ENCODE data around the gene APLNR.

APLNR gene

DNA sequence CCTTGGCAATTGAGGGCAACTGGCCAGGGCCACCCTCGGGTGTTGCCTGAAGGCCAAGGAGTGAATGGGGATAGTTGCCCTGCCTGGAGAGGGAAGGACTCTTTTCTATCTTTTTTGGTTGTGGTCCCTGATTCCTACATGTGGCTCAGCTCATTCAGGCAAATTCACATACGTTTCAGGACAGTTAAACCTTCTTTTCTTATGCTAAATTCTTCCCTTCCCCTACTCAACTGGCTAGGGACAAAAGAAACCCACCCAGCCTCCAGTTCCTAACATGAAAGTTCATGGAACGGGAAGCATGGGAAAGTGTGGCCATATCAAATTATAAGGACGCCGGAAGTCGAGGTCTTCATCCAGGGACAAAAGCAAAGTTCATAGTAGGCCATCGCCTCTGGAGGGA is 26.3 kb upstream of the APLNR start:
- TF ChIP-seq GATA2 (IDR thresholded peaks at IDR 0.05; ENCODE audit: low read depth, low read length) (no peak), GATA3 (IDR thresholded peaks at IDR 0.05; ENCODE audit: low read depth, low read length) (no peak)

- TF ChIP-seq GATA2 (IDR thresholded peaks at IDR 0.05; ENCODE audit: low read depth, low read length) (no peak), GATA3 (IDR thresholded peaks at IDR 0.05; ENCODE audit: low read depth, low read length) (no peak)
These were observed 25.1 kb upstream of the APLNR start for GRCh38 chr11:57262157-57262556.

DNA sequence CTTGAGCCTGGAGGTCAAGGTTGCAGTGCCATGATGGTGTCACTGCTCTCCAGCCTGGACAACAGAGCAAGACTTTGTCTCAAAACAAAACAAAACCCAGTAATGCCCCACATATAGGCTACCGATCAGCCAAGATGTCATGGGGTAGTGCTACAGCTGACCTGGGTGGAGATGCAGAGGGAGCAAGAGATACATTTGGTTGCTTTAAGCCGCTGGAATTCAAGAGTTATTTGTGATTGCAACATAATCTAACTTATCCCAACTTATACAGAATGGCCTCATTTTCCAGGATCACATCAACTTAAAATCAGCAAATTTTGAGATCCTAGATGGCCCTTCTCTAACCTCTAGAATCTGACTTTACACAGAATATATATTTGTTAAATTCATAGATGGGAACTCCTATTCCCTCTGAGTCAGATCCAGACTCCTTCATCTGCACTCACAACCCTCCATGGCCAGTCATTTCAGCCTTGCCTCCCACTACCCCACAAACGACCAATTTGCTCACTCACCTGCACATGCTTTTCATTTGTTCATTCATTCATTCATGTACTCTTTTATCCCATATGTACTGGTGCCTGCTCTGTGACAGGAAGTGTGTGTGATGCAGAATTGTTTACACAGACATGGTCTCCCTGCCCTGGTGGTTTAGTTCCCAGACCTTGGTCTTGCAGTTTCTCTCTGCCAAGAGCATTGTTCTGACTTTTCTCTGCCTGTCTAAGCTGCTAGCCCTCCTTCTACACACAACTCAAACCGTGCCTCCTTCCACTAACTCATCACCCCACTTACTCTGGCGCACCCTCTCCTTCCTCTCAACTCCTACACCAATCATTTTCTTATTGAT is 24.1 kb upstream of the APLNR start:
- TF ChIP-seq GATA2 (IDR thresholded peaks at IDR 0.05; ENCODE audit: low read depth, low read length) (no peak), GATA3 (IDR thresholded peaks at IDR 0.05; ENCODE audit: low read depth, low read length) (no peak)

DNA sequence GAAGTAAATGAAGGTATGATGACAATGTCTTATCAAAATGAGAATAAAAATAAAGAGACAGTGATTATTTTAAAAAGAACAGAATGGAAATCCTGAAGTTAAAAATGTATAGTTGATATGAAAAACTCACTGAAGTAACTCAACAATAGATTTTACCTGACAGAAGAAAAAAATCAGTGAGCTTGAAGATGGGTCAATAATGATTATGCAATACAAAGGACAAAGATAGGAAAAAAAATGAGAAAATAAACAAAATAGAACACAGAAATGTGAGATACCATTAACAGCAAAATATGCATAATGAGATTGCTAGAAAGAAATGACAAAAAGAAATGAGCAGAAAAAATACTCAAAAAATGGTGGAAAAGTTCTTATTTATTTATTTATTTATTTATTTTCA is 19.1 kb upstream of the APLNR start:
- TF ChIP-seq GATA3 (IDR thresholded peaks at IDR 0.05; ENCODE audit: low read depth, low read length) (no peak), GATA2 (IDR thresholded peaks at IDR 0.05; ENCODE audit: low read depth, low read length) (no peak)

DNA sequence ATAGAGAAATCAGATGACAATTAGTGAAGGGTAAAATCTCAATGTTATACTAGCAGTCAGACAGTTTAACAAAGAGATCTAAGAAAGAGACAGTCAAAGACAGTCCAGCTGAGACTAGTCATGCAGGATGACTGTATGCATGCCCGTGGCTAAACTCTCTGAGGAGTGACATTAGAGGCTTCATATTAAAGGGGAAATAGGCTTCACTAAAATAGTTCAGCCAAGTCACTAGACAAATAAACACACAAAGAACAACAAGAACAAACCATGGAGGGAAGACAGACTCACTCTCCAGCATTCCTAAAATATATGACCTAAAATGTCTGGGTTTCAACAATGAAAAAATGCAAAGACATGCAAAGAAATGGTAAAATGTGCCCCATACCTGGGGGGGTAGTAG is 18.6 kb upstream of the APLNR start:
- no peak for TF ChIP-seq GATA3 (IDR thresholded peaks at IDR 0.05; ENCODE audit: low read depth, low read length)
- TF ChIP-seq GATA2 (IDR thresholded peaks at IDR 0.05; ENCODE audit: low read depth, low read length), result no peak

- no peak for TF ChIP-seq GATA3 (IDR thresholded peaks at IDR 0.05; ENCODE audit: low read depth, low read length)
- TF ChIP-seq GATA2 (IDR thresholded peaks at IDR 0.05; ENCODE audit: low read depth, low read length), result no peak
These were observed 17.6 kb upstream of the APLNR start for GRCh38 chr11:57254631-57255030.

- TF ChIP-seq GATA3 (IDR thresholded peaks at IDR 0.05; ENCODE audit: low read depth, low read length) (no peak), GATA2 (IDR thresholded peaks at IDR 0.05; ENCODE audit: low read depth, low read length) (no peak)
These were observed 14.5 kb upstream of the APLNR start for GRCh38 chr11:57251491-57252104.

DNA sequence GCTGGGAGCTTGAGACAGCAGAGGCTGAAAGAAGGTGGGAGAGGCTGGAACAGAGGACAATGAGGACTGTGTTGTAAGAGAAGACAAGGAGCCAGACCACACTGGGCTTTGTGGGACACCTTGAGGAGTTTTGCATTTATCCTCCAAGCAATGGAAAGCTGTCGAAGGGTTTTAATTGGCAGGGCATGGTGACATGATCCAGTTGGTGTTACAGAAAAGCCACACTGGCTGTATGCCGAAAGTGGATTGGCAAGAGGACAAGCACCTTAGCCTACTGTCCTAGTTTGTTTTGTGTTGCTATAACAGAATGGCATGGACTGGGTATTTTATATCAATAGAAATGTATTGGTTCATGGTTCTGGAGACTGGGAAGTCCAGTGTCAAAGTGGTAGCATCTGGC is 14.0 kb upstream of the APLNR start:
- TF ChIP-seq GATA2 (IDR thresholded peaks at IDR 0.05; ENCODE audit: low read depth, low read length) (no peak), GATA3 (IDR thresholded peaks at IDR 0.05; ENCODE audit: low read depth, low read length) (no peak)

- no peak for TF ChIP-seq GATA2 (IDR thresholded peaks at IDR 0.05; ENCODE audit: low read depth, low read length)
- TF ChIP-seq GATA3 (IDR thresholded peaks at IDR 0.05; ENCODE audit: low read depth, low read length), result no peak
These were observed 12.6 kb upstream of the APLNR start for GRCh38 chr11:57249384-57250319.

DNA sequence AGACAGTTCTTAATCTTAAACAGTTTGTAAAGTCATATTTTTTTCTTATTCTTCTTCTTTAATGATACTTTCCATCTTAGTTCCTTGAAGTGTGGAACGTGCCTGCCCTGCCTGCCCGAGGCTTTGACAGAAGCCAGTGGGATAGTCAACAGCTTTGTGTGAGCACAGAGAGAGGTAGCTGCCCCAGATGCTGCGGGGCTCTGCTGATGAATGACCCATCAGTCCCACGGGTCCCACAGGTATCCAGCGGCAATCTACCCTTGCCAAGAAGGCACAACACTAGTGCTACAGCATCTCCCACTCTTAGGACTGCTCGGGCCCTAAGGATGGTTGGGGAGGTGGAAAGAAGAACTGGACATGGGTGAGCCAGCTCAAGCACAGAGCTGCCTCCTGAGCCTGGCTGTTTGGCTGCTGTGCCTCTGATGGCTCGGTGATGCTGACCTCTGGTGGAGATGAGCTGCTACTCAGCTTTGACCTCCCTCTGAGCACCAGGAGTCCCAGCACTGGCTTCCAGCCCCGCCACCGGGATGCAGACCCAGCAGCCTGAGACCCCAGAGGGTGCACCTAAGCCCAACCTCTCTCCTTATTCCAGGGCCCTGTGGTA is 11.8 kb upstream of the APLNR start:
- TF ChIP-seq GATA3 (IDR thresholded peaks at IDR 0.05; ENCODE audit: low read depth, low read length) (no peak), GATA2 (IDR thresholded peaks at IDR 0.05; ENCODE audit: low read depth, low read length) (no peak)

DNA sequence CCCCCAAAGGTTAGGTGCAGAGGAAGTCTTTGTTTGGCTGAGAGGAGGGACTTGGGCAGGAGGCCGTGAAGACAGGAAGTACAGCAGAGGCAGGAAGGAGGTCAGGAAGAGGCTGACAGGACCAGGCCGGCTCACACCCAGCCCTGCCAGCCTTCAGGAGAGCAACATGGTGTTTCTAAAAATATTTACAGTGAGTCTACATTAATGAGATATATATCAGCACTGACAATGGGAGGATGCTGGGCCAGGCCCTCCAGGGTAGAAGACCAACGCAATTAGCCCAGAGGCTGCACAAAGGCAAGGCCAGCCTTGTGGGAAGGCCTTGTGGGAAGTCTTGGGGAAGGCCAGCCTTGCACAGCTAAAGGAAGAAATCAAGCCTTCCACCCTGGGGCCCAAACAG is 7.9 kb upstream of the APLNR start:
- TF ChIP-seq GATA3 (IDR thresholded peaks at IDR 0.05; ENCODE audit: low read depth, low read length) (no peak), GATA2 (IDR thresholded peaks at IDR 0.05; ENCODE audit: low read depth, low read length) (no peak)

DNA sequence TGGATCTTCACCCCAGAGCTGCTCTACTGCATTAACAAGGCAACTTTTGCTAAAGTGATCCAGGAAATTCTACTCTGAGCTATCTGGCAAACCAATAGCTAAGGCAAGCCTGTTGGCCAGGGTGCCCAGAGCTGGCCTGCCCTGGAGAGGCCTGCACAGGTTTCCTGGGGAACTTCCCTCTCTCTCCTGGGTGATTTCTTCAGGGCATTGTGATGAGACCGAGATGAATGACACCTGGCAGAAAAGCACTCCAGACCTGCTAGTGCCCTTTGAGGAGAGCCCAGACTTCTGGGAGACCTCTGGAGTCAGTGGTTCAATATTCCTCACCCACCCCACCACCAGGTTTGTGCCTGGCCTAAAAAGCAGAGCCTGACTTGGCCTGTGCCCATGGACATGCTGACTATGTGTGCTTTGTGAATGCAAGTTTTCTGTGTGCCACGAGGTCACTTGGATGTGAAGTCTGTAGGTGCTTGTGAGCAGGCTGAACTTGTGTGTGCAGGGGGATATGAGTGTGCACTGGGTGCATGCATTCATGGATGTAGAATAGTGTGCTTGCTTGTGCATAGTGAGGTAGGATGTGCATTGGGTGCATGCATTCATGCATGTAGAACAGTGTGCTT is 4.4 kb upstream of the APLNR start:
- TF ChIP-seq GATA2 (IDR thresholded peaks at IDR 0.05; ENCODE audit: low read depth, low read length) (no peak), GATA3 (IDR thresholded peaks at IDR 0.05; ENCODE audit: low read depth, low read length) (no peak)

GRCh38 chr11:57240757-57241156 is 3.7 kb upstream of the APLNR start:
- TF ChIP-seq GATA3 (IDR thresholded peaks at IDR 0.05; ENCODE audit: low read depth, low read length), result peak; percentile 94
- peak; percentile 99 for TF ChIP-seq GATA2 (IDR thresholded peaks at IDR 0.05; ENCODE audit: low read depth, low read length)

Measured in SH-SY5Y (cell line).